Neural cell (in vitro differentiated cells): Measurements from ENCODE around the gene HCRTR2.

ENCODE experiments used
- CTCF ChIP-seq: fragments of 450-650 bp; IDR thresholded peaks from 2 replicates; pipeline ENCODE4 v1.5.1; 2014; ENCODE audit warnings: antibody characterized with exemption, mild to moderate bottlenecking, moderate library complexity; ENCODE audit not compliant: poor library complexity, severe bottlenecking
- EP300 ChIP-seq: fragments of 450-650 bp; conservative IDR thresholded peaks from 2 replicates; pipeline ENCODE4 v1.6.1; 2014; ENCODE audit warnings: antibody characterized with exemption, mild to moderate bottlenecking, moderate library complexity; ENCODE audit not compliant: poor library complexity, severe bottlenecking
- EZH2 ChIP-seq: fragments of 200-600, 300-800 bp; shearing (Covaris generic), sonication (generic); IDR thresholded peaks from 2 replicates; pipeline ENCODE4 v1.6.1; 2014; ENCODE audit warnings: antibody characterized with exemption, low read length, borderline replicate concordance, mild to moderate bottlenecking; ENCODE audit not compliant: insufficient read depth, poor library complexity, severe bottlenecking
- POLR2AphosphoS5 ChIP-seq: IDR thresholded peaks from 2 replicates; pipeline ENCODE4 v1.6.1; 2012
- RAD21 ChIP-seq: fragments of 450-650 bp; conservative IDR thresholded peaks from 2 replicates; pipeline ENCODE4 v1.6.1; 2014; ENCODE audit warnings: antibody characterized with exemption, mild to moderate bottlenecking, moderate library complexity
- REST ChIP-seq: IDR thresholded peaks from 2 replicates; pipeline ENCODE4 v1.6.1; 2012; ENCODE audit warnings: borderline replicate concordance
- SMC3 ChIP-seq: fragments of 450-650 bp; conservative IDR thresholded peaks from 2 replicates; pipeline ENCODE4 v1.6.1; 2014; ENCODE audit warnings: antibody characterized with exemption, mild to moderate bottlenecking, moderate library complexity; ENCODE audit not compliant: poor library complexity
- TAF1 ChIP-seq: IDR thresholded peaks from 2 replicates; pipeline ENCODE4 v1.6.1; 2012; ENCODE audit warnings: low read depth

GRCh38 chr6:55180258-55180657 is 5.9 kb downstream of the HCRTR2 start:
- TF ChIP-seq CTCF = no peak
- no peak for TF ChIP-seq EP300
- TF ChIP-seq REST = no peak
- TF ChIP-seq POLR2AphosphoS5 = no peak
- TF ChIP-seq TAF1 = no peak
- TF ChIP-seq RAD21 = no peak
- no peak for TF ChIP-seq EZH2
- TF ChIP-seq SMC3 = no peak
